ENCODE results near the gene USP35. TPM values are rescaled to one million over a fixed set of nuclear protein-coding genes. Genes with fewer than 3 reads are reported as not detected.

The USP35 gene
- total RNA-seq, 1 donor from 2014 or later = 7.1 TPM

DNA sequence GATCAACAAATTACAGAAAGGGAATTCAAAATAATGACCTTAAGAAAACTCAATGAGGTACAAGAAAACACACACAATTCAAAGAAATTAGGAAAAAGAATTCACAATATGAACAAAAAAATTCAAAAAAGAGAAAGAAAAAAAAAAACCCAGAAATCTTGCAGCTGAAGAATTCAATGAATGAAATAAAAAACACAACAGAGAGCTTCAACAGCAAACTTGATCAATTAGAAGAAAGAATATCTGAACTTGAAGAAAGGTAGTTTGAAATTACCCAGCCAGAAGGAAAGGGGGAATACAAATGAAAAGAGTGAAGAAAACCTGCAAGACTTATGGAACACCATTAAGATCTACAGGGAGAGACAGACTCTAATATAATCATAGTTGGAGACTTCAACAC, 52.8 kb downstream of the USP35 start:
- no peaks in the 10 kb centered on the region for H3K4me1 ChIP-seq
- no peak for ATAC-seq
- no peaks in the 10 kb centered on the region for H3K27me3 ChIP-seq
- intact Hi-C loops (cut with DNase I) = no loop called here
- H3K36me3 ChIP-seq = no peaks in the 10 kb centered on the region
- H3K9me3 ChIP-seq = no peaks in the 10 kb centered on the region
- H3K27ac ChIP-seq = no peak overlapping the region
- TF ChIP-seq, protein P1, sequence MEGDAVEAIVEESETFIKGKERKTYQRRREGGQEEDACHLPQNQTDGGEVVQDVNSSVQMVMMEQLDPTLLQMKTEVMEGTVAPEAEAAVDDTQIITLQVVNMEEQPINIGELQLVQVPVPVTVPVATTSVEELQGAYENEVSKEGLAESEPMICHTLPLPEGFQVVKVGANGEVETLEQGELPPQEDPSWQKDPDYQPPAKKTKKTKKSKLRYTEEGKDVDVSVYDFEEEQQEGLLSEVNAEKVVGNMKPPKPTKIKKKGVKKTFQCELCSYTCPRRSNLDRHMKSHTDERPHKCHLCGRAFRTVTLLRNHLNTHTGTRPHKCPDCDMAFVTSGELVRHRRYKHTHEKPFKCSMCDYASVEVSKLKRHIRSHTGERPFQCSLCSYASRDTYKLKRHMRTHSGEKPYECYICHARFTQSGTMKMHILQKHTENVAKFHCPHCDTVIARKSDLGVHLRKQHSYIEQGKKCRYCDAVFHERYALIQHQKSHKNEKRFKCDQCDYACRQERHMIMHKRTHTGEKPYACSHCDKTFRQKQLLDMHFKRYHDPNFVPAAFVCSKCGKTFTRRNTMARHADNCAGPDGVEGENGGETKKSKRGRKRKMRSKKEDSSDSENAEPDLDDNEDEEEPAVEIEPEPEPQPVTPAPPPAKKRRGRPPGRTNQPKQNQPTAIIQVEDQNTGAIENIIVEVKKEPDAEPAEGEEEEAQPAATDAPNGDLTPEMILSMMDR (IDR thresholded peaks at IDR 0.05) = no peak
- no peak overlapping the region for H3K4me3 ChIP-seq
- DNase-seq = no peak

- Histone ChIP-seq H3K36me3 (peaks cover 10% of the 10 kb centered on the region), H3K27me3 (no peaks in the 10 kb centered on the region), H3K27ac (no peak overlapping the region), H3K4me1 (no peaks in the 10 kb centered on the region), H3K4me3 (no peak overlapping the region), H3K9me3 (no peaks in the 10 kb centered on the region)
- ATAC-seq (no peak), DNase-seq (no peak)
- intact Hi-C loops (cut with DNase I) = no loop called here
- TF ChIP-seq, protein P1 (IDR thresholded peaks at IDR 0.05) = no peak
Observed at GRCh38 chr11:78244080-78244479, 55.4 kb downstream of the USP35 start.

- intact Hi-C loops (cut with DNase I) = no loop called here
- H3K4me3 ChIP-seq = no peak overlapping the region
- no peaks in the 10 kb centered on the region for H3K9me3 ChIP-seq
- no peaks in the 10 kb centered on the region for H3K4me1 ChIP-seq
- peaks cover 16% of the 10 kb centered on the region for H3K36me3 ChIP-seq
- DNase-seq (no peak), ATAC-seq (no peak)
- TF ChIP-seq, protein P1 (IDR thresholded peaks at IDR 0.05) = no peak
- H3K27me3 ChIP-seq = no peaks in the 10 kb centered on the region
- H3K27ac ChIP-seq = no peak overlapping the region
Observed at GRCh38 chr11:78244546-78245255, 56.0 kb downstream of the USP35 start.

GRCh38 chr11:78248191-78248590, 59.5 kb downstream of the USP35 start:
- intact Hi-C loops (cut with DNase I) = no loop called here
- ATAC-seq = no peak
- Histone ChIP-seq H3K36me3 (peaks cover 20% of the 10 kb centered on the region), H3K27me3 (no peaks in the 10 kb centered on the region), H3K4me1 (peaks cover 15% of the 10 kb centered on the region), H3K27ac (no peak overlapping the region), H3K9me3 (no peaks in the 10 kb centered on the region), H3K4me3 (no peak overlapping the region)
- TF ChIP-seq, protein P1 (IDR thresholded peaks at IDR 0.05) = no peak
- DNase-seq = no peak

GRCh38 chr11:78248903-78249302, 60.2 kb downstream of the USP35 start:
- ATAC-seq (no peak), DNase-seq (no peak)
- Histone ChIP-seq H3K9me3 (no peaks in the 10 kb centered on the region), H3K27me3 (no peaks in the 10 kb centered on the region), H3K36me3 (peaks cover 20% of the 10 kb centered on the region), H3K4me3 (no peak overlapping the region), H3K27ac (no peak overlapping the region), H3K4me1 (peaks cover 15% of the 10 kb centered on the region)
- TF ChIP-seq, protein P1 (IDR thresholded peaks at IDR 0.05) = no peak
- intact Hi-C loops (cut with DNase I) = no loop called here
